ENCODE measurements around the gene TRAF3.
A peak's percentile ranks its signal among the peaks of the same experiment; 100 is the strongest.
"Not testable (repeated sequence)": the region's sequence is repeated elsewhere in the genome, so short reads cannot be mapped to it uniquely, and the experiment has no call there.

TRAF3 gene

DNA sequence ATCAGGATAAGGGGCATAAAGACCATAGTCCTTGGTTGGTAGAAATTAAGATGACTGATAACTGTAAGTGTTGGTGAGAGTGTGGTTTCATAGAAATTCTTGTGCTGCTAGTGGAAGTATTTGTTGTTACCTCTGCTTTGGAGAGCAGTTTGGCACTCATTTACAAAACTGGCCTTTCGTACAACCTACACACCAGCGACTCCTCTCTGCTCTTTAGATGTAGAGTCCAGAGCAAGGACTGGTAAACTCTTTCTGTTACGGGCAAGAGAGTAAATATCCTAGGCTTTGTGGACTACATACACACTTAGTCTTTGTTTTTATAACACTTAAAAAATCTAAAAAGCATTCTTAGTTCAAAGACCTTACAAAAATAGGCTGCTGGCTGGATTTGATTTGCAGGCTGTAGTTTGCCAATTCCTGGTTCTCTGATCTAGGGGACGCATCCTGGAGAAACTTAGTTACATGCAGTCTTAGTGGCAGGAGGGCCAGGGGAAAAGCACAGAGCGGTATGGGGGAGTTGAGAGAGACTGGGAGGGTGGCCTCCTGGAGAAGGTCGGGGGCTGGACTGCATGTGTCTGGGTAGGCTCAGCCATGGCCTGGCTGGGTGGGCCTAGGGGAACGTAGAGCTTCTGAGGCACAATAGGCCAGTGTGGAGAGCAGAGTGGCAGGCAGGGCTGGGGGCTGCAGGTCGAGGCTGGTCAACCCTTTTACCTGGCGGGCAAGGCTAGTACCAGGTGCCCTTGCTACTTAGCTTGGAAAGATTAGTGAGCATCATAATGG lies 89.9 kb downstream of the TRAF3 start:
- DNase-seq: no peak

DNA sequence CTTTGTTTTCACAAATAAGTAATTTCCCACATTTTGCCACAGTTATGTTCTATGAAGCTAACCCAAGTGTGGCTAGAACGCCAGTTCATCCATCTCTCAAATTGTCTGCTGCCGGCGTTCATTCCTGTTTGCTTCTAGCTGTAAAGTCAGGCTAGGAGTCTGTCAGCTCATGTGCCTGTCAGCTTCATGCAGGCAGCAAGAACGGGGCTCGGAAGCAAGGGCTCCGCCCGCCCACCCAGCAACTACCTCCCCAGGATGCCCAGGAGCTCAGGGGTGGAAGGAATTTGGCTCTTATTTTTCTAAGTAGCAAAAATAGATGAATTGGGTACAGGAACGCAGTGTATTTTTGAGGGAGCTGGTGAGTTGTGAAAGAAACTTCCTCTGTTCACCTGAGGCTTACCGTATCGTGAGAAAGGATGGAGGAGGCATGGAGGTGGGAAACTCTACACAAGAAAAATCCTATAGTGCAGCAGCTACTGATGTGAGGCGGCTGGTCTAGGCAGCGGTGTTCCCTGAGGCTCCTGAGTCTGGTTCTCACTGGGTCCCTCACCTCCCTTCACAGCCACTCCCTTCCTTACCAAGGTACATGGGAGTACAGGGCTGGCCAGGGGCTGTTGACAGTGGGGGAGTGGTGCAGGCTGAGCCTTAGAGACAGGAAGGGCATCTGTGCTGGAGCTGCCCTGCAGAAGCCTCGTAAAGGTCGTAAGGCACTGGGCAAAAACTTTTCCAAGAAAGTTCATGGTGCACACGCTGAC lies 90.8 kb downstream of the TRAF3 start:
- DNase-seq: no peak

DNA sequence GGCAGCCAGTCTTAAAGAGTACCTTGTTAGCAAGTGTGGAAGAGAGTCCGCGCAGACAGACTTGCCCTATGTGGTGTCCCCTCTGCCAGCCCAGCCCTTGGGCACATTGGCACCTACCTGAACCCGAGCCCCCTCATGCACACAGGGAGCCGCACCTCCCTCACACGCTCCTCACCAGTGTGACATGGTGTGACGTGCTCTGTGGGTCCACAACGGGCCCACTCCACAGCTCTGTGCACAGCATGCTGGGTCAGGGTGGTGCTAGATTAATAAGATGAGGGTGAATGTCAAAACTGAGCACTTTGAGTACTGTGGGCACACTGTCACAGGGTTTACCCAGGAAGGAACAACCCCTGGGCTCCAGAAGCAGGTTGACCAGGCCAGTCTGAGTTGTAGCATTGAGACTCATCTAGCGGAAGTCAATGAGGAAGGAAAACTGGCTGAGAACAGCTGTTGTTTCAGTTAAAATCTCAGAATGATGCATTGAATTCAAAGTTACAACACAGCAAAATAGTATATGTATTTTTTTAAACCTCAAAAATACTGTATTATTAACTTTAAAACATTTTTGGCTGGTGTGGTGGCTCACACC lies 91.8 kb downstream of the TRAF3 start:
- DNase-seq: peak; percentile 62 to 84 (median 75)

GRCh38 chr14:102870246-102870645 lies 93.0 kb downstream of the TRAF3 start:
- no peak for DNase-seq

GRCh38 chr14:102870994-102871831 lies 94.0 kb downstream of the TRAF3 start:
- no peak for DNase-seq

GRCh38 chr14:102872020-102872419 lies 94.8 kb downstream of the TRAF3 start:
- no peak for DNase-seq

DNA sequence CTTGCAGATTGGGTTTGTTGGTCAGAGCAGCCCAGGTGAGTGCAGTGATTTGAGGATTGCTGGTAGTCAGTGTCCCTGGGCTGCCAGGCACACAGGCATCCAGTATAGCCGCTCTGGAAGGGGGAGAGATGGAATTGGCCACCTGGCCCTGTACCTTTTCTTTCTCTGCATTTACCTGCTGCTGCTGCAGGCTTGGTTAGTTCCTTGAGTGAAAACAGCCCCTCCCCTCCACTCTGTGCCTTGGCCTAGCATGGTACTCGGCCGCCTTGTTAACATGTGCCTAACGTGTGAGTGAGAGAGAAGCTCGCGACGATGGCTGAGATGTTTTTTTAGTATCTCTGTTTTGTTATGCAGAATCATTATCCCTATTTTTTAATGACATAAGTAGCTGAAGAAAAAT lies 95.9 kb downstream of the TRAF3 start:
- DNase-seq: no peak

GRCh38 chr14:102873546-102874061 lies 96.4 kb downstream of the TRAF3 start:
- no peak for DNase-seq

DNA sequence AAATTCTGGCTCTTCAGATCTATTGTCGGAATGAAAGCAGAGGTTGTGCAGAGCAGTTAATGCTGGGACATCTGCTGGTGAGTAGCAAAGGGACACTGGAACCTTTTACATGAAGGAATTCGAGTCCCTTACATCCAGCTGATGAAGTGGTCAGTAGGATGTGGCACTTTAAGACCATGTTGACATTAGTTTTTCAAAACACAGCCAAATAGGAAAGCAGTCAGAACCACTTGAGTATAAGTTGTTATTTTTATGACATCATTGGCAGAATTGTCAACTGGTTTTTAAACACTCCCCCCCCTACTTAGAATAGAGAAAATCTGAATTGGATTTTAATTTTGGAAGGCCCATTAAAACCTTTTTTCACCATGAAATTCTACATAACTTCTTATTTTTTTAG lies 98.4 kb downstream of the TRAF3 start:
- DNase-seq: no peak

DNA sequence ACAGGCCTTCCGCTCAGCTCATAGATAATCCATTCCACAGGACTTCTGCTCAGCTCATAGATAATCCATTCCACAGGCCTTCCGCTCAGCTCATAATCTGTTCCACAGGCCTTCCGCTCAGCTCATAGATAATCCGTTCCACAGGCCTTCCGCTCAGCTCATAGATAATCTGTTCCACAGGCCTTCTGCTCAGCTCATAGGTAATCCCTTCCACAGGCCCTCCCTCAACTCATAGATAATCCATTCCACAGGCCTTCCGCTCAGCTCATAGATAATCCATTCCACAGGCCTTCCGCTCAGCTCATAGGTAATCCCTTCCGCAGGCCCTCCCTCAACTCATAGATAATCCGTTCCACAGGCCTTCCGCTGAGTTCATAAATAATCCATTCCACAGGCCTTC lies 100.3 kb downstream of the TRAF3 start:
- DNase-seq: not testable (repeated sequence)

GRCh38 chr14:102878174-102878969 lies 101.1 kb downstream of the TRAF3 start:
- DNase-seq: no peak

- DNase-seq: no peak
Measured at GRCh38 chr14:102878970-102879460, 101.8 kb downstream of the TRAF3 start.

- no peak for DNase-seq
Measured at GRCh38 chr14:102882226-102882906, 105.1 kb downstream of the TRAF3 start.

GRCh38 chr14:102883089-102883541 lies 105.9 kb downstream of the TRAF3 start:
- DNase-seq: no peak

- no peak for DNase-seq
Measured at GRCh38 chr14:102883554-102883953, 106.3 kb downstream of the TRAF3 start.

- DNase-seq: no peak
Measured at GRCh38 chr14:102885737-102886447, 108.6 kb downstream of the TRAF3 start.

DNA sequence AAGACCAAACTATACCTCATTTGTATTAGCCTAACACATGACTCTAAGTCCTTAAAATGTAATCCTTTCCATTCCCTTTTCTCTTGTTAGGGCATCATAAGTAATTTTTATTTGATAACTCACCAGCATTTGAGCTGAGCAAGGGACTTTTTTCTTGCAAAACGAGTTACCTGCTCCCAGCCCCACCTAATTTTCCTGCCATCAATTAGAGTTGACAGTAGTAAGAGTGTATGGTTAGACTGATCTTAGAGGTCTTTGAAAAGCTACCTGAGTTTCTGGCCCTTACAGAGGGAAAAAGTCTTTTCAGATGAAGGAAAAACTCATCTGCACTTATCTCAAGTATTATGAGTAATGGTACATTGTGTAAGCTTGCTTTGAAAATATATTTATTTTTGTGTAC lies 111.5 kb downstream of the TRAF3 start:
- DNase-seq: no peak

- no peak for DNase-seq
Measured at GRCh38 chr14:102889615-102890014, 112.4 kb downstream of the TRAF3 start.

DNA sequence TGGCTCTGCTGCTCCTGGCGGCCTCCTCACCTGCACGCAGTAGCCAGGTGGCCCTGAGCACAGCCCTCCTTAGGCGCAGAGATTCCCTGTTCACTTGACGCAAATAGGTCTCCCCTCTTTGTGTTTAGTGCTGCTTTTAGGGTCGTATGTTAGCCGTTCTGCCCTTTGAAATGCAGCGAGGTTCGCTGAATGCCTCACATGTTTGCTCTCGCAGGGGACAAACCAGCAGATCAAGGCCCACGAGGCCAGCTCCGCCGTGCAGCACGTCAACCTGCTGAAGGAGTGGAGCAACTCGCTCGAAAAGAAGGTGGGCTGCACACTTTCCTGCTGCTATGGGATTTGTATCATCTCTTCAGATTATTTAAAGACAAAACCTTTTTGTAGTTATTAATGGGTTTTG lies 113.9 kb downstream of the TRAF3 start:
- DNase-seq: no peak

GRCh38 chr14:102891556-102891955 lies 114.3 kb downstream of the TRAF3 start:
- DNase-seq: no peak

All from suppressor macrophage (primary cell).